ENCODE results near the gene PDPK1.
A peak's percentile ranks its signal among the peaks of the same experiment; 100 is the strongest.
"Not testable (repeated sequence)": the region's sequence is repeated elsewhere in the genome, so short reads cannot be mapped to it uniquely, and the experiment has no call there.

The PDPK1 gene

DNA sequence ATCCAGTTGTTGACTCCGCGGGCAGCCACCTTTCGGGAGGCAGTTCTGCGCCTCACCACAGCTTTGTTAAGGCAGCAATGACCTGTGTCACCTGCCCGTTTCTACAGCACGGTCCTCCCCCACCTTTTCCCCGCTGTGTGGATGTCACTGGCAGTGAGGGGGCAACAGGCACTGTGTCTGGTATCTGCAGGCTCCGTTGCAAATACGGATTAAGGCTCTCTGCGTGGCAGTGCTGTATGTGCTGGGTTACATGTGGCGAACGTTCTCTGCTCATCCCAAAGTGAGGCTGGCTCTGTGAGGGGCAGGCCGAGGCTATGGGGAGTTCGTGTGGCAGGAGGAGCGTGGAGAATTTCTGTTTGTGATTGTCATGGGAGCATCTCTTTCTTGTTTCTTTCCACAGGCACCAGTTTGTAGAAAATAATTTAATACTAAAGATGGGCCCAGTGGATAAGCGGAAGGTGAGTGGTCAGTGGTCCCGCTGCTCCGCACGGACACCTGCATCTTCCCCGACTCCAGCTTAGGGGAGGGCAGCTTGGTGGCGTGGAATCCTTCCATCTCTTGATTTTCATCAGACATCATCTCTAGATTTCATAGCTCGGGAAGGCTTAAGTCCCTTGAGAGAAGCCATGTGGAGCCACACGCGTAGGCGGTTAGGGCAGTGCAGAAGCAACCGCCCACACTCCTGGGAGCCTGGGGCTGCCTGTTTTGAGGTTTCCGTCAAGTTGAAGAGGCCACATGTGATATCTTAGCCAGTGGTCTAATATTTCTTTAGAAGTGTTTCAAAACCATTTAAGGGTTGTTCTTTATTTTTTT, 57.8 kb downstream of the PDPK1 start:
- no peak for DNase-seq

DNA sequence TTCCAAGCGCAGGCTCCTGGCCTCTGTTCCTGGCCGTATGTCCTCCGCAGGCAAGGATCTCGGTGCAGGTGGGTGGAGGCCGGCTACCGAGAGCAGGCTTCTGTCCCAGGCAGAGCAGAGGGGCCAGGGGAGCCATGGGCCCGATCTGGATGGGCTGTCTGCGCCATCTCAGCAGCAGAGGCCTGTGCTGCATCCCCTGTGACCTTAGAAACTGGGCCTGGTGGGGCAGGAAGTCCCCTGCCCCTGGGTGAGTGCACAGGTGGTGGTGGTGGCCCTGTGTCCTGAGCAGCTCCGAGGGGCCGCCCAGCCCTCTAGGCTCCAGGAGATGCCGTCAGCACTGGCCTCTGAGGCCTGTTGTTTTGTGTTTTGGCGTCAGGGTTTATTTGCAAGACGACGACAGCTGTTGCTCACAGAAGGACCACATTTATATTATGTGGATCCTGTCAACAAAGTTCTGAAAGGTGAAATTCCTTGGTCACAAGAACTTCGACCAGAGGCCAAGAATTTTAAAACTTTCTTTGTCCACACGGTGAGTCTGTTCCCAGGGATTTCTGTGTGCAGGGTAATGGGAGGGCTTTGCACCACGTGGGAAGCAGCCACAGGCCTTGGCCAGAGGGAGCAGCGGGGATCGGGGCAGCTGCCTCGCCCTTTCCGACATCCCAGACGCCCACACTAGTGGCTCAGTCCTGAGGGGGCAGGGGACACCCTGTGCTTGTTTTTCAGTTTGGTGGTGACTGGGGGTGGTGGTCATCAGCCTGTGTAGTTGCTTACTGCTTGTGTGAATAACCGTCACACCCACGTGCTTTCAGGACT, 59.1 kb downstream of the PDPK1 start:
- no peak for DNase-seq

GRCh38 chr16:2597560-2597902, 59.7 kb downstream of the PDPK1 start:
- no peak for DNase-seq

DNA sequence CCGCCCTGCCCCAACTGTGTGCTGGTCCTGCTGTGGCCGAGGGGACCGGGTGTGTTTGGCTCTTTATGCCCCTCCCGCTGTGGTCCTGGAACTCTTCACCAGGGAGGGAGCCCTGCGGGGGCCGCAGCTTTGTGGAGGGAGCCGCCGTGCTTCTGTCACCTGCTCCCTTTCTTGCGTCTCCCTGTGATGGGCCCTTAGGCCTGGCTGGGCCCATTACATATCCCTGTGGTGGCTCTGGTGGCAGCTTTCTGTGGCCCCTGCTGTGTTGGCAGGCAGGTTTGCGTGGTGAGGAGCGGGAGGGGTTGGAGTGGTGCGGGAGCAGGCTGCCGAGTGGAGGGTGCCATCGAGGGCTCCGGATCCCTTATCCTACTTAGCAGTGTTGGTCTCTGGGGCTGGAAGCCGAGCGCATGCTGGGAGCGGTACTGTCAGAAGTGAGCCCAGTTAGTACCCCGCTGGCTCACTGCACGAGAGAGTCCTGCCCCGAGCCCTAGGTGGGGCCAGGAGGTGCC, 60.4 kb downstream of the PDPK1 start:
- DNase-seq = no peak

DNA sequence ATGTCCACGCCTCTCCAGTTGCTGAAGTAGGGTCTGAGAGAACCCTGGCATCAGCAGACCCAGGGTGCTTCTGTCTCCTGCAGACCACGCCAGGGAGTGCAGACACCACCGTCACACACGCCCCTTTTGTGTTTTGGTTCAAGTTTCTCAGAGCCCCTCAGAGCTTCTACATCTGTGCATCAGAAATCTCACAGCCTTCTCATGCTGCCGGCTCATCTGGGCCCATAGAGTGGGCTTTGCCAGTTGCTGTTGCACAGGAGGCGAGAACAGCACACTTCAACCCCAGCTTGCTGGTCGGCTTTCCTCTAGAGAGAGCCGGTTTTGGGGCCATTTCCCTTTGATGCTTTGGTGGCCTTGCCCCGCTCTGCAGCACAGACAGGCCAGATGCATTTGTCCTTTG, 60.9 kb downstream of the PDPK1 start:
- DNase-seq = no peak

DNA sequence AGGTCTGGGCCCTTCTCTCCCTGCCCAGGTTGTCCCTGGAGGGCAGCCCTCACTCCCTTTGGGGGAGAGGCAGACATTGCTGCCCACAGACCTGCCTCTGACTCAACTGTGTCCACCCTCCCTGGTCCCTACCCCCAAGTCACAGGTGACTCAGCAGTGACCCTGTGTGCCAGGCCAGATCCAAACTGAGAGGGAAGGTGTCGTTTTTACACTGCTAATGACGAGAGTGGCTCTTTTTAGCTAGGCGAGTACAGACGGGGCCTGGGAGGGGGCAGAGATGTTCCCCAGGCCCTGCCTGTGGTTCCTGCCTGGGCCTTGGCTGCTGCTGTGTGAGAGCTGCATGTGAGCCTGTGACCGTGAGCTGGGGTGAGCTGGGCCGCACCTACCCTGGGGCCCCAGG, 61.3 kb downstream of the PDPK1 start:
- not testable (repeated sequence) for DNase-seq

- not testable (repeated sequence) for DNase-seq
Measured at GRCh38 chr16:2599785-2600184, 62.0 kb downstream of the PDPK1 start.

DNA sequence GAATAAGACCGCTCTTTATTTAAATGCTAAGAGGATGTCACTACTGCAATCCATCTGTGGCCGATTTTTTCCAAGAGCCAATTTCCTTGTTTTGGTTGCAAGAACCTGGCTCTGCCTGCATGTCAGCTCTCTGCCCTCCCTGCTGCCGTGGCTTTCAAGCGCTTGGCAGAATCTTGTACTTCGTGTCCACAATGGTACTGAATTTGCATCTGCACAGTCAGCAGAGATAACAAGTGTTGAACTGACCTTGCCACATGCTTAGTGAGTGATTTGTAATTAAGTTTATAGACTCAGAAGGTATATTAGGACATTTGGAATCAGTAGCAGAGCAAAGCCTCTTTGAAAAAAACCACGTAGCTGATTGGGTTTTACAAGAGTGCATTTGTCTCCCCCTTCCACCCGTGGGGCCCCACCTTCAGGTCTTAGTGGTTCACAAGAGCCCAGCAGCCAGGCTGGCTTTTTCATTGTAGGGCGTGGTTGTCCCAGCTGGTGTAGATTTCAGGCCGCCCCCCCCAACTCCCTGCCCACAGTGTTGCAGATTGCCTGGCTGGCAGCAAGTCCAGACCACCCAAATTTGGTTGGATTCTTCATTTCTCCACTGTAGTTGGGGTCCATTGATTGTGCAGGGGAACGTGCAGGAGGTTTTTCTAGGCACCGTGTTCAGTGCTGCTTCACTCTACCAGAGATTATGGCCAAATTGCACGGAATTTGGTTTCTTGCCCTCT, 63.6 kb downstream of the PDPK1 start:
- DNase-seq = not testable (repeated sequence)

DNA sequence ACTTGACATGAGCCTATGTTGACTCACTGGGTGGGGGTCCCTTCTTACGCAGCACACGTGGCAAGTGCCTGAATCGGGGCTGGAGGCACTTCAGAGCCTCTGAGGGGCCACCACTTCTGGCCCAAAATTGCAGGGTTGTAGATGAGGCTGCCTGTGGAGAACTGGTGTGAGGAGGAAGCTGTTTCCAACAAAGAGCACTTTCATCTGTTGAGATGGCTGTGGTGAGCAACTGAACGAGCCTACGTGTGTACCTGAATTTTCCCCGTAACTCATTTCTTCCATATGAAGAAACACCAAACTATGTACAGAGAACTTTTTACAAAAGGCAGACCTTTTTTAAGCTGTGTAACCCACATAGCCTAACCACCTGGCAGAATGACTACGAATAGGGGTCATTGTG, 64.4 kb downstream of the PDPK1 start:
- not testable (repeated sequence) for DNase-seq

DNA sequence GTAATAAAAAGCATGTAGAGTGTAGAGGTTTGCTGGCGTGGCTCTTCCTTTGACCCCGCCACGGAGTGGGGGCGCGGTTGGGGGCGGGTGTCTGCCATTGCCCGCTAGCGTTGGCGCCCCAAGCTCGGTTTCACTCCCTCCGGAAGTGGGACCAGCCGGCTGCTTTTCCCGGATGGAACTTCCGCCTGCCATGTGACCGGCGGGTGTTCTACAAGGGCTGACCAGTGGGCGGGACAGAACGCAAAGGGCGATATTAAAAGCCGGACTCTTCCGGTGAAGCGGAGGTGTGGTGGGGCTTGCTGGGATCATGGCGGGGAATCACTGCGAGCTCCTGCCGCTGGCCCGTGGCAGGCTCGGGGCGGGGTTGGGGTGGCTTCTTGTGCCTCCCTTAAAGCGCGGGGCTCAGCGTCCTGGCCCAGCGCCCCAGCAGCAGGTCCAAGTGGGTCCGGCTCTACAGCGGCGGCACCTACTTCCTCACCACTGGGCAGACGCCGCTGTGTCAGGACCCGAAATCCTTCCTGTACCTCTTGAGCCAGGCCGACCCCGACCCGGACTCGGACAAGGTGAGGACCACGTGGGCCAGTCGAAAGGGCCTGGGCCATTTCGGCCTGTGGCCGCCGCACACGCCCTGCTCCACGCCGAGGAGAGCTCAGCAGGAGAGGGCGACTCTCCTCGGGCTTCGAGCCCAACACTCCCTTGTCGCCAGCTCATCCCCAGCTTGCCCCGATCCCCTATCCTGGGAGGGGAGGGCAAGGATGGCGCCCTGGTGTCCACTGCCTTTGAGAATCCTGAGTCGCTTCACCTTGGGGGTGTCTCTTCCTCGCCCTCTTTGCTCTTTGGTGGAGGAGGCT, 65.6 kb downstream of the PDPK1 start:
- peak; percentile 85 for DNase-seq

DNA sequence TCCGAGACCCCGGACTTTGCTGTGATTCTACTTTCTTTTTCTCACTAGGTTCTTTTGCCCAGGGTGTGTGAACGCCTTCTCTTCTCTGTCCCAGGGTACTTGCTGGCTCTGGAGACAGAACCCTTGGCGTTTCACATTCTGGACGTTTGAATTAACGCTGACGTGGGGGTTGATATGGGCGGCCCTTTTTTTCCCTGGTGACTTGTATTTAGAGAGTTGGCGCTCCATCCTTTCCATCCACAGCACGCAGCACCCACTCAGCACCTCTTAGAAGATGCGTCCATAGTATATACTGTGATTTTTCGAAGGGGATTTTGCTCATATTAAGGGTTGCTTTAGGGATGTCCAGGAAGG, 66.2 kb downstream of the PDPK1 start:
- not testable (repeated sequence) for DNase-seq

DNA sequence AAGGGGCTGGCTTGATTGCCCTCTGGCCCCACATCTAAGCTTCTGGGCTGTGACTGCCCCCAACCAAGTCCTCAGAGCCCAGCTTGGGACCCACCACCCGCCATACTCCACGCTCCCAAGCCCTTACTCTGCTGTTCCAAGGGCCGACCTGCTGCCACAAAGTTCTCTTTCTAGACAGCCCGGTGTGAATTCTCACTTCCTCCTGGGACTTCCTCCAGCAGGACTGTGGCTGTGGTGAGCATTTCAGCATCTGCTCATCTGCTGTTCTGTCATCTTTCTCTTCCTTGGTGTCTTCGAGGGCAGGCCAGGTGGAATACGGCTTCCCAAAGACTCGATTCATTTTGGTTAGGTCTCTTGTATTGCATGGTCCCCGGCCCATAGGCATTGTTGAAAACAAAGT, 69.0 kb downstream of the PDPK1 start:
- not testable (repeated sequence) for DNase-seq

- DNase-seq = not testable (repeated sequence)
Measured at GRCh38 chr16:2609345-2609744, 71.5 kb downstream of the PDPK1 start.

DNA sequence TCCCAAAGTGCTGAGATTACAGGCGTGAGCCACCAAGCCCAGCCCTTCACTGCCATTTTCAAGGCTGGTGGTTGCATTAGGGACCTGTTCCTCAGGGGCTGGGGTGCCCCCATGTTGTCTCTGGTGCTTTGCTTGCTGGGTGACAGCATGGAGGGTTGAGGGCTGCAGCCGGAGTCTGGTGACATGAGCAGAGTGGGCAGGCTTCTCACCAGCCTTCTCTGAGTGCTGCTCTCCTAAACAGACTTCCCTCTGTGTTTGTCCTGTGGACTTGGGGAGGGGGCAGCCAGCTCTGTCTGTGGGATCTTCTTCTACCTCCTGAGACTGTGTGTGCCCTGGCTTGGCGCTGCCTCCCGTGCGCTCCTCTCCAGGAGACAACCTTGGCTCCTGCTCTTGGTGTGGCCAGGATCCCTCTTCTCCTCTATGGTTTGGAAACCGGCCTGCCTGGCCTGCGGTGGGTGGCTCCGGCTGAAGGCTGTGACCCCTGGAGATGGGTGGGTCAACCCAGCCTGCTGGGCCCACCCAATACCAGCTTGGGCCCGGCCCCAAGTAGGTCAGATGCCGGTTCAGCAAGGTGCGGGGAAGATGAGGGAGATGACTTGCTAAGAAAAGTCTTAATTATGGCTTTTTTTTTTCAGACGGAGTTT, 72.1 kb downstream of the PDPK1 start:
- DNase-seq = no peak

DNA sequence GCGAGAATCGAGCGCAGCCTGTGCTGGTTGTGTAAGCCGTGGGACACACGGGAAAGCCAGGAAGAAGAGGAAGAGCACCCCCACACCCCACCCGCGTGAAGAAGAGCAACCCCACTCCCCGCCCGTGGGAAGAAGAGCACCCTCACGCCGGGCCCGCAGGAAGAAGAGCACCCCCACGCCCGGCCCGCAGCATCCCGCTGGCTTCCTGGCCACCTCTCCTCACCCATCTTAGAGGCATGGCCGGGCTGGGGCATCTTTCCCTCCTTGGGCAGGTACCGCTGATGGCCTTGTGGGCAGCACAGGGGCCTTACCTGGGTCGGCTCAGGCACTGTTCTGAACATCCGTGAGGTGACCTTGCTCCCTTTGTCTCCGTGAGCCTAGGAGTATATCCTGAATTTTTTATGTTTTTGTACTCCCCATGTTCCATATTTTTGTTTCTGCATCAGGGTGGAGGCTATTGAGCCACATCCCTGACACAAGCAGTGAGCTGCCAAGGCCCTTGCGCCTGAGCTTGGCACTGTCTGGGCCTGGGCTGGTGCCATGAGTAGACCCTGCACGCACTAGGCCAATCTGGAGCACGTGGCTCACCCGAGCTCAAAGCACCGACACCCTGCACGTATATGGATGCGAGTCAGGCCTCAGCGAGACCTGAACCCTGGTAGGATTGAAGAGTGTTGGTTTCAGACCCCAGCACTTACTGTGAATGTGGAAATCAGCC, 73.1 kb downstream of the PDPK1 start:
- DNase-seq = no peak

GRCh38 chr16:2611499-2611862, 73.7 kb downstream of the PDPK1 start:
- DNase-seq = no peak

- not testable (repeated sequence) for DNase-seq
Measured at GRCh38 chr16:2611877-2612276, 74.1 kb downstream of the PDPK1 start.

- not testable (repeated sequence) for DNase-seq
Measured at GRCh38 chr16:2613251-2613650, 75.4 kb downstream of the PDPK1 start.

DNA sequence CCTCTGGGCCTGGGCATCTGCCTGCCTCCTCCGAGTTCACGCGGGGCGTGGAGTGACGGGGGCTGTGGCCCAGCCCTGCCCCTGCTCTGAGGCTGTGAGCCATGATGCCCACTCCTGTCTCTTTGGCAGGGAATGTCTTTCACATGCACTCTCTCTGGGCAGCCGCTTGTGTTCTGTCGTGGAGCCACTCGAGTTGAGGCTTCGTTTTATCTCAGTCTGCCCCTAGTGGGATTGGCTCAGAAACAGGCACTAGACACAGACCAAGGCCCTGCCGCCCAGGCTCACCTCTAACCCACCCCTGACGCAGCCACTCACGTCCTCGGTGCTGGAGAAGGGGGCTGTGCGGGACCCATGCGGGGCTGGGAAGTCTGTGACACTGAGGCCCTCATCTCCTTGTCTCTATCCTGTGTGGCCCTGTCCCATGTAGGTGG, 77.0 kb downstream of the PDPK1 start:
- no peak for DNase-seq

GRCh38 chr16:2618964-2619363, 81.1 kb downstream of the PDPK1 start:
- DNase-seq = not testable (repeated sequence)

DNA sequence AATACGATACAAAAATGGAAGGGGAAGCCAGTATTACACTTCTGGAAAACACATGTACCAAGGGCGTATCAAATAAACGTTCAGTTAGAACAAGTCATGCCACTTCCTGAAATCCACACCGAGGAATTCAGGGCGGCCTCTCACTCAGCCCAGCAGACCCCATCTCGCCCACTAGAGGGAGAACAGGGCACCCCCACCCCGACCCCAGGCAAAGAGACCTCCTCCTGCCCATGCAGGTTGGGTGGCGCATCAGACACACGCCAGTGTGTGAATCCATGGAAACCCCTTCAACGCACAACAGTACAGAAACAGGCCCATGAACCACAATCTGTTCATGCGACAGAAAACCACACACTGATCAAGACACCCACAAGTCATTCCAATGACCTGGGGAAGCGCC, 81.8 kb downstream of the PDPK1 start:
- not testable (repeated sequence) for DNase-seq

All from CD4-positive, alpha-beta T cell treated with Interleukin-4 for 4 hours (primary cell).